HG03520 (cell line): ENCODE measurements around the gene MYO7B.

Source experiments
- ATAC-seq: cut with Tn5 transposase; IDR thresholded peaks from one replicate; pipeline ENCODE4 v1.9.1; 2021; ENCODE audit warnings: mild to moderate bottlenecking, moderate library complexity; ENCODE audit not compliant: unreplicated experiment

The MYO7B gene

DNA sequence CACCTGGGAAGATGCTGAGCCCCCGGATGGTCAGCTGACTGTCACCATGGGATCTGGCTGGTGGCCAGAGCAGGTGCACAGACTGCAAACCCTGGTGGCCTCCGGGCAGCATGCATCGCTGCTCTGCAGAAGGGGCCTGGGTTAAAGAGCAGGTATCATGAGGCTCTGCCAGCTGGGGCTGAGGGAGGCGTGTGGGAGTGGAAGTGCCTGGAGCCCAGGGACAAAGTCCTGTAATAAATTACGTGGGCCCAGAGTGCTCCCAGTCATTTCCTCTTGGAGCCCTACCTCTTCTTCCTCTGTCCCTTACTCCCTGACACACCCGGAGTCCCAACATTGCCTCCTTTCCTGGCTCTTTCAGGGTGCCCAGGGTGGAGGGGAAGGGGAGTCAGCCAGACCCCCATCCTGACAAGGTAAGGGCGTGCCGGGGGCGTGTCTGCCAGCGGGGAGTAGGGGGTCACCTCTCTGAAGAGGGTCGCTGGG is at the start of gene MYO7B:
MYO7B (plus strand) TSS at position 262 of the 480 bp plus-strand sequence. CDS start 24,040 bp downstream, outside the sequence.
- no peak for ATAC-seq

DNA sequence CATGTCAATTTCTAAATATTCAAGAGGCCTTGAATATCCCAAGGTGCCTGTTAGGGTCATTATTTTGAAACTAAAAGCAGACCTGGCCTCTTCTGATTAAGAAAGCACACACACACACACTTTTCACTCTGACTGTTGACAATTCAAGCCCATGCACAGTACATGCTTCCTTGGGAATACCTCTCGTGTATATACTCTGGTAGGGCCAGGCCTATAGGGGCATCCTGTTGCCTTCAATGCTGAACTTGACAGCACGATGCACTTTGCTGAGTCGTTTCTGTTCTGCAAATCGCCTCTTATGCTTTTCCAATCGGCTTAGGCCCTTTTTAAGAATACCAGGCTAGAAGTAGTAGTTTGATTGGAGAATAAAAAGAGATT is 49.8 kb upstream of the MYO7B start:
- no peak for ATAC-seq

DNA sequence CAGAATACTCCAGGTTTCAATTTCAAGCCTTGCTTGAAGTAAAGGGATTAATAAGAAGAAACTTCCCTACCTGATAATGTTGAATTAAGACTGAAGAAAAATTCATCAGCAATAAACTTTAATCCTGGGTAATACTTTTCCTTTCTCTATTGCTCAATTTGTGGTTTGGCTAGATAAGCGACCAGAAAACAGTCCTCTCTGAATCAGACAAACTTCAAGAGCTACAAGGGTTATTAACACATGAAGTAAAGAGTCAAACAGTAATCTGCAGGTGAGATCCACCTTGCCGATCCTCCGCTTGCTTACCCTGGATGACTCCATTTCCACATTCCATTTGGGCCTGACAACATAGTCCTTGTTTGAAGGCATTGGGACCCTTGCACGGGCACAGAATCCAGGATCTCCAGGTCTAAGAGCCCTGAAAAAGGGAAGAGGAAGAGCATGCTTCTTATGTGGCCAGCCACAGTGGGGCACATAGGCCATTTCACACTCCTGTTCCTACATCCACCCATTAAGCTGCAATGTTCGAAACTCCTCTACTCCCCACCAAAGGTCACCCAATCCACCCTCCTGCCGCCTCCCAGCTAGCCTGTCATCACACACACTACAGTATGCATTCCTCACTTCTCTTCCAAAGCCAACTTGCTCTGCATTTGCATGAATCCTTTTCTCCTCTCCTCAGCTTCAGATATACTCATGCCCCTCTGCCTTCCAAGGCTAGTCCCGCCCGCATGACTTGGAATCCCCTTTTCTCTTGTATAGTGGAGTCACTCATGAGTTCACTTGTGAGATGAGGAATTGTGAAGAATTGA is 49.0 kb upstream of the MYO7B start:
- no peak for ATAC-seq

DNA sequence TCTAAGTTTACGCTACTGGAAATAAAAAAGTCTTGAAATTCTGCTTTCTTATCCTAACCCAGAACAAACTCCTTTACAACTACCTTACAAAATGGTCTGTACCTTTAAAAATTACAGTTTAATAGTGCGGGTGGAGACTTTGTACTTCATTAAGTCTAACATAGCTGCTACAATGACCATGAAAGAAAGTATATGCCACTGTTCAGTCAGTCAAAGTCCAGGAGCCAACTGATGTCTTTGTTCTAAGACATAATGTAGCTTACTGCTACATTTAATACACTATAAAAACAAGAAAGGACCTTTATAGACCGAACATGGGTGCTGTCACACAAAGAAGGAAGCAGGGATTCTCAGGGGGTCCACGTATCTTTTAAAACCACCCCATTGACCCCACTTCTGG is 45.2 kb upstream of the MYO7B start:
- ATAC-seq = no peak

- no peak for ATAC-seq
These were observed 37.1 kb upstream of the MYO7B start for GRCh38 chr2:127498386-127498785.

GRCh38 chr2:127503491-127503890 is 32.0 kb upstream of the MYO7B start:
- ATAC-seq = no peak

DNA sequence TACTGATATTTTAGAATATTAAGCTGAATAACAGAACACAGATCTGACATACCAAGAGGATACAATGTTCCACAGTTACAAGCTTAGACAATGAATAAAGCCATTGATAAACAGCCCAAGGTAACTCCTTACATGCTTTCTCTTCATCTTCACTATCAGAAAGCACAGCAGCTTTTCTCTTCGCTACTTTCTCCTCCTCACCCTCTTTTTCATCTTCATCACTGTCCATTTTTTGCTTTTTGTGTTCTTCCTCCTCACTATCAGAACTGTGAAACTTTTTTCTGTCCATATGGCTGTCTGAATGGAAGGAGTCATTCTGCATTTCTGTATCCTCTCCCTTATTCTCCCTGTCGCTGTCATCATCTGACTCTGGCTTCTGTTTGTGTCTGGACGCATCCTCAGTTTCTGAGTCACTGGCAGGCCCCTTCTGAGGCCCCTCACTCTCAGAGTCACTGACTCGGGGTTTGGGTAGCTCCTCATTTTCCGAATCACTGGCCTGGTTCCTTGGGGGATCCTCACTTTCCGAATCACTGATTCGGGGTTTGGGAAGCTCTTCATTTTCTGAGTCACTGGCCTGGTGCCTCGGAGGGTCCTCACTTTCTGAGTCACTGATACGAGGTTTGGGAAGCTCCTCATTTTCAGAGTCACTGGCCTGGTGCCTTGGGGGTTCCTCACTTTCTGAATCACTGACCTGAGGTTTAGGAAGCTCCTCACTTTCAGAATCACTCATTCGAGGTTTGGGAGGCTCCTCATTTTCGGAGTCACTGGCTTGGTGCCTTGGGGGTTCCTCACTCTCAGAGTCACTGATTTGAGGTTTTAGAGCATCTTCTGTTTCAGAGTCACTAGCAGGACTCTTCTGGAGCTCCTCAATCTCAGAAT is 30.7 kb upstream of the MYO7B start:
- no peak for ATAC-seq

- ATAC-seq = no peak
These were observed 29.0 kb upstream of the MYO7B start for GRCh38 chr2:127506510-127506909.

- ATAC-seq = no peak
These were observed 27.4 kb upstream of the MYO7B start for GRCh38 chr2:127508023-127508630.

GRCh38 chr2:127508631-127509034 is 26.9 kb upstream of the MYO7B start:
- ATAC-seq = no peak

DNA sequence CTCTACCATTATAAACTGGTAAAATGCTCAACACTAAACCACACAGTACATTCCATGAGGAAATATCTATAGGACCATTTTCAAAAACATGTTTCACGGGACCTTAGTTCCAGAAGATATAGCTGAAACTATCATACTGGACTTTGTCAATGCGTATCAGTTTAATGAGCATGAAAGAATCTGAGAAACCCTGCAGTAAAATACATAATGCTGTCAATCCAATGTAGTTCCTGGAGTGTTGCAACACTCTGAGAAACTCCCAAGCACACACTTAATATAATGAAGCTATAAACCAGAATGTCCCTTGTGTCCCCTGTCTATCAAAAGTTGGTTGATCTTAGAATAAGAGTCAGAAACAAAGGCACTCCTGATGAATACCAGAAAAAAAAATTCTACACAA is 25.4 kb upstream of the MYO7B start:
- no peak for ATAC-seq

GRCh38 chr2:127511090-127511695 is 24.3 kb upstream of the MYO7B start:
- no peak for ATAC-seq

DNA sequence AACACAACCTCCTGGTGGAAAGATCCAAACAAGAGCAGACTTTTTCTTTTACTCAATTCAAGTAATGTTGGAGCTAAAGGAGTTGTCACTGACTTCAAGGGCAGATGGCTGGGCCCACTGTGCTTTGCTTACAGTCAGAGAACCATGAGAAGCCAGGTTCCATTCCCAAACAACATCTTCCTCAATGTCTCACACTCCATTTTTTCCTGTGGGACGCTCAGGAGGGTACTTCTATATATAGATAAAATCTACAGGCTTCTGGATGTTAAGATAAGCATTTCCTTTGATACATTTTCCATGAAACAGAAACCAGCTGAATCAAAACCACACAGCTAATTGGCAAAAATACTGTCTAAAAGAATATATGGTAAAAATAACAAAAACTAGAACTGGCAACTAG is 23.6 kb upstream of the MYO7B start:
- ATAC-seq = no peak

DNA sequence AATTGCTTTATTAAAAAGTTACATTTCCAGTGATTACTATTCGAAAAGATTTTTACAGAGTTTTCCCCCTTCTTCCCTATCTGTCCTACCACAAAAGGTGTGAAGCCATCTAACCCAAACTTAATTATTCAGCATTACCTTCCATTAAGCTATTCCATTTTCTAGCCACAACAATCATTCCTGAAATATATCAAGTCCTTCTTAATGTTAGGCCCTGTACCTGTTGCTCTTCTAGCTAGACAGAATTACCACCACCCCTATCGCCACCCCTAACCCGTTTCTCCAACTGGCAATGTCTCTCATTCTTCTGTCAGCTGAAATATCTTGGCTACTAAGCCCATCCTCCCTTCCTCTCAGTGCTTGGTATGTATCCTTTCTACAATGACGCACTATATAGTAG is 23.1 kb upstream of the MYO7B start:
- ATAC-seq = no peak

DNA sequence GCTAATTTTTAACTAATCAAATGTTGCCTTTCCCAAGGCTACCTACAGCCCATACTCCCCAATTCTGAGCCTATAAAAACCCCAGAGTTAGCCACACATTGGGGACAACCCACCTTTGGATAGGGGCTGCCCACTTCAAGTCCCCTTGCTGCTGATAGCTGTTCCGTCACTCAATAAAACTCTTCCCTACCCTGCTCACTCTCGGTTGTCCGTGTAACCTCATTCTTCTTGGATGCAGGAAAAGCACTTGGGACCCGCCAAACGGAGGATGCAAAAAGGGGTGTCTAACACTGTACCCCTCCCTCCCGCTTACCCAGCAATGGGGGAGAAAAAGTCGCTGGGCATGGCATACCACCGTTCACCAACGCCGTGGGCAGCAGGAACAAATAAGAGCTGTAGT is 21.4 kb upstream of the MYO7B start:
- no peak for ATAC-seq

DNA sequence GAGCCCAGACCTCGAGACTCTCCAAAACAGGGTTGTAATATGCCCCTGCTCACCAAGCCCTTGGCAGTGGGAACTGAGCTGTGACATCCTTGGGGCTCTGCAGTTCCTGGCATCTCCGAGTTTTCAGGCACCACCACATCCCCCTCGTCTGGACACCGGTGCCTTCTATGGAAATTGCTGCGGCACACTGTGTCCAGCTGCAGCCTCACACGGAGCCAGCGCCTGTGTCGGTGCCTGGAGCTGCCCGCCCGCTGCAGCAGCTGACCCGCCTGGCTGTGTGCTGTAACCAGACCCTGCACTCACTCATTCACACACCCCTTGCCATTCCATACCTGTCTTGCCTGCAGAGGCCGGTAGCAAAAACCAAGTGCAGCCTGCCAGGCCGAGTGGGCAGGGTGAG is 21.0 kb upstream of the MYO7B start:
- ATAC-seq = no peak

- no peak for ATAC-seq
These were observed 20.0 kb upstream of the MYO7B start for GRCh38 chr2:127515383-127515915.

GRCh38 chr2:127516041-127516762 is 19.3 kb upstream of the MYO7B start:
- ATAC-seq = no peak

- ATAC-seq = no peak
These were observed 18.0 kb upstream of the MYO7B start for GRCh38 chr2:127517465-127517864.

GRCh38 chr2:127520424-127520823 is 15.1 kb upstream of the MYO7B start:
- ATAC-seq = no peak
